Measurements from ENCODE around the gene PLBD2. TPM values are rescaled to one million over a fixed set of nuclear protein-coding genes. Genes with fewer than 3 reads are reported as not detected.

PLBD2 gene
- total and polyA plus RNA-seq, 10 of the 15 experiments (the other 5 are each of a cell fraction or from before 2014, with no cell fraction given): 1.4 to 16.6 (median 5.9) TPM

DNA sequence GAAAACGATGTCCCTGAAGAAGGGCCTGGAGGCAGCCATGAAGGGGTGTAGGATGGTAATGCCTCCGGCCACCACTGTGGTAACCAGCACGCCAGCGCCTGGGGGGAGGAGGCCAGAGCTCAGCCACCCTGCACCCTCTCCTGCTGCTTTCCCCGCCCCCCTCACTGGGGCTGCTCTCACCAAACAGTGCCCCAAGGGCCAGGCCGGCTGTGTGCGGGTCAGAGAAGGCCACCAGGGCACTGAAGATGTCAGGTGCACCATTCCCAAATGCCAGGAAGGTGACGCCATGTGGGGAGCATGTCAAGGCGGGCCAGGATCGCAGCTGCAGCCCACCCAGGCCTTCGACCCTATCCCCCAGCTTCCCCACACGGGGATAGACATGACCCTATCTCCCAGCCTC lies 38.0 kb upstream of the PLBD2 start:
- H3K9me3 ChIP-seq (replicated peaks; ENCODE audit: control insufficient read depth, insufficient read depth, low read length): no peaks in the 10 kb centered on the region; the same call in 2 of the 3 replicates
- BruUV-seq (replicated peaks): no TSS peak
- POLR2A ChIA-PET: no interaction called here
- in situ Hi-C loops (cut with MboI): no loop called here
- CTCF ChIA-PET: no interaction called here
- SMC1A ChIA-PET (ENCODE audit: uncharacterized antibody, unreplicated experiment): no interaction called here
- H3K4me1 ChIP-seq (ENCODE audit: control insufficient read depth, insufficient read depth, low read length): peaks cover 6% of the 10 kb centered on the region
- H3K9ac ChIP-seq (ENCODE audit: control insufficient read depth, insufficient read depth, low read length): no peak overlapping the region
- H2AFZ ChIP-seq (ENCODE audit: control insufficient read depth, low read depth, low read length): no peak overlapping the region
- intact Hi-C loops (cut with micrococcal nuclease; ENCODE audit: unreplicated experiment): no loop called here
- FAIRE-seq: no peak
- H4K20me1 ChIP-seq (ENCODE audit: control insufficient read depth, insufficient read depth): no peaks in the 10 kb centered on the region
- H3K79me2 ChIP-seq (ENCODE audit: control insufficient read depth, insufficient read depth, low read length): no peaks in the 10 kb centered on the region
- WGBS (ENCODE audit: insufficient coverage, insufficient replicate concordance, low lambda C conversion rate, missing lambda C conversion rate): 79% methylated on average over 11 of the region's 12 CpGs
- no peaks in the 10 kb centered on the region for H3K27me3 ChIP-seq (replicated peaks in 1 of 2; ENCODE audit: control insufficient read depth in 2 of 2, insufficient read depth in 2 of 2, low read length in 1 of 2)
- H3K4me2 ChIP-seq (ENCODE audit: control insufficient read depth, insufficient read depth): no peak overlapping the region
- H3K27ac ChIP-seq (ENCODE audit: control insufficient read depth, insufficient read depth): no peak overlapping the region
- H3K36me3 ChIP-seq (ENCODE audit: control insufficient read depth in 2 of 2, insufficient read depth in 2 of 2, low read length in 1 of 2): no peaks in the 10 kb centered on the region; a peak in 3 of 4 replicates
- DNase-seq (ENCODE audit: low read depth, low spot score): no peak
- H3K4me3 ChIP-seq: no peak overlapping the region
- RAD21 ChIA-PET (ENCODE audit: unreplicated experiment): no interaction called here
- no peak for ATAC-seq
- TF ChIP-seq CBFB (IDR thresholded peaks at IDR 0.05; ENCODE audit: low read depth): no peak
- no peak for TF ChIP-seq TCF12 (IDR thresholded peaks at IDR 0.05; ENCODE audit: low read depth, low read length)
- TF ChIP-seq, protein P1, sequence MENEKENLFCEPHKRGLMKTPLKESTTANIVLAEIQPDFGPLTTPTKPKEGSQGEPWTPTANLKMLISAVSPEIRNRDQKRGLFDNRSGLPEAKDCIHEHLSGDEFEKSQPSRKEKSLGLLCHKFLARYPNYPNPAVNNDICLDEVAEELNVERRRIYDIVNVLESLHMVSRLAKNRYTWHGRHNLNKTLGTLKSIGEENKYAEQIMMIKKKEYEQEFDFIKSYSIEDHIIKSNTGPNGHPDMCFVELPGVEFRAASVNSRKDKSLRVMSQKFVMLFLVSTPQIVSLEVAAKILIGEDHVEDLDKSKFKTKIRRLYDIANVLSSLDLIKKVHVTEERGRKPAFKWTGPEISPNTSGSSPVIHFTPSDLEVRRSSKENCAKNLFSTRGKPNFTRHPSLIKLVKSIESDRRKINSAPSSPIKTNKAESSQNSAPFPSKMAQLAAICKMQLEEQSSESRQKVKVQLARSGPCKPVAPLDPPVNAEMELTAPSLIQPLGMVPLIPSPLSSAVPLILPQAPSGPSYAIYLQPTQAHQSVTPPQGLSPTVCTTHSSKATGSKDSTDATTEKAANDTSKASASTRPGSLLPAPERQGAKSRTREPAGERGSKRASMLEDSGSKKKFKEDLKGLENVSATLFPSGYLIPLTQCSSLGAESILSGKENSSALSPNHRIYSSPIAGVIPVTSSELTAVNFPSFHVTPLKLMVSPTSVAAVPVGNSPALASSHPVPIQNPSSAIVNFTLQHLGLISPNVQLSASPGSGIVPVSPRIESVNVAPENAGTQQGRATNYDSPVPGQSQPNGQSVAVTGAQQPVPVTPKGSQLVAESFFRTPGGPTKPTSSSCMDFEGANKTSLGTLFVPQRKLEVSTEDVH (IDR thresholded peaks at IDR 0.05; ENCODE audit: low read depth, partially characterized antibody): no peak
- TF ChIP-seq, protein P2, sequence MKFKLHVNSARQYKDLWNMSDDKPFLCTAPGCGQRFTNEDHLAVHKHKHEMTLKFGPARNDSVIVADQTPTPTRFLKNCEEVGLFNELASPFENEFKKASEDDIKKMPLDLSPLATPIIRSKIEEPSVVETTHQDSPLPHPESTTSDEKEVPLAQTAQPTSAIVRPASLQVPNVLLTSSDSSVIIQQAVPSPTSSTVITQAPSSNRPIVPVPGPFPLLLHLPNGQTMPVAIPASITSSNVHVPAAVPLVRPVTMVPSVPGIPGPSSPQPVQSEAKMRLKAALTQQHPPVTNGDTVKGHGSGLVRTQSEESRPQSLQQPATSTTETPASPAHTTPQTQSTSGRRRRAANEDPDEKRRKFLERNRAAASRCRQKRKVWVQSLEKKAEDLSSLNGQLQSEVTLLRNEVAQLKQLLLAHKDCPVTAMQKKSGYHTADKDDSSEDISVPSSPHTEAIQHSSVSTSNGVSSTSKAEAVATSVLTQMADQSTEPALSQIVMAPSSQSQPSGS (IDR thresholded peaks at IDR 0.05; ENCODE audit: low read length): no peak
- TF ChIP-seq RELB (IDR thresholded peaks at IDR 0.05; ENCODE audit: low read depth): no peak
- TF ChIP-seq SMAD1 (IDR thresholded peaks at IDR 0.05; ENCODE audit: low read depth, partially characterized antibody): no peak
- TF ChIP-seq SUZ12 (IDR thresholded peaks at IDR 0.05; ENCODE audit: unreplicated experiment): no peak
- TF ChIP-seq RELA (IDR thresholded peaks at IDR 0.05; ENCODE audit: borderline replicate concordance, partially characterized antibody): no peak
- TF ChIP-seq, protein P3, sequence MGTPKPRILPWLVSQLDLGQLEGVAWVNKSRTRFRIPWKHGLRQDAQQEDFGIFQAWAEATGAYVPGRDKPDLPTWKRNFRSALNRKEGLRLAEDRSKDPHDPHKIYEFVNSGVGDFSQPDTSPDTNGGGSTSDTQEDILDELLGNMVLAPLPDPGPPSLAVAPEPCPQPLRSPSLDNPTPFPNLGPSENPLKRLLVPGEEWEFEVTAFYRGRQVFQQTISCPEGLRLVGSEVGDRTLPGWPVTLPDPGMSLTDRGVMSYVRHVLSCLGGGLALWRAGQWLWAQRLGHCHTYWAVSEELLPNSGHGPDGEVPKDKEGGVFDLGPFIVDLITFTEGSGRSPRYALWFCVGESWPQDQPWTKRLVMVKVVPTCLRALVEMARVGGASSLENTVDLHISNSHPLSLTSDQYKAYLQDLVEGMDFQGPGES (IDR thresholded peaks at IDR 0.05): no peak
- no peak for TF ChIP-seq CEBPZ (IDR thresholded peaks at IDR 0.05; ENCODE audit: low read depth, low read length)
- no peak for TF ChIP-seq JUNB (IDR thresholded peaks at IDR 0.05)
- TF ChIP-seq POLR2A (IDR thresholded peaks at IDR 0.05; ENCODE audit: low read depth, low read length): no peak
- TF ChIP-seq RB1 (IDR thresholded peaks at IDR 0.05; ENCODE audit: borderline replicate concordance): no peak
- no peak for TF ChIP-seq SRF (IDR thresholded peaks at IDR 0.05; ENCODE audit: low read depth in 2 of 2, low read length in 2 of 2)
- TF ChIP-seq DPF2 (IDR thresholded peaks at IDR 0.05): no peak
- no peak for TF ChIP-seq ATF7 (IDR thresholded peaks at IDR 0.05; ENCODE audit: low read depth)

Measured in GM12878 (cell line).